GM12878 (cell line): ENCODE data around the gene TRAF7. TPM values are rescaled to one million over a fixed set of nuclear protein-coding genes. Genes with fewer than 3 reads are reported as not detected.

Experiments used
- ATAC-seq: fragments of 200-7000 bp; cut with Tn5 transposase; 3 replicates; pipeline ENCODE4 v1.9.1; 2020; ENCODE audit warnings: mild to moderate bottlenecking, moderate library complexity
- BruUV-seq: library from RNA; stranded (reverse); fragments of 400-500 nt; replicated peaks from 2 replicates; lab custom pipeline; 2021; lab: Mats Ljungman, UMichigan
- CTCF ChIA-PET: fragments of 300-600 bp; sonication (Branson Sonifier 250); formaldehyde crosslinking; extraction: SDS; loops from one replicate; lab custom pipeline; 2021; ENCODE audit warnings: inconsistent platforms; lab: Yijun Ruan, JAX
- POLR2A ChIA-PET: fragments of 350-600 bp; formaldehyde crosslinking; extraction: SDS; loops from one replicate; lab custom pipeline; 2021; ENCODE audit warnings: inconsistent platforms; lab: Charles Lee
- RAD21 ChIA-PET: fragments of 300-600 bp; sonication (Branson Sonifier 250); formaldehyde crosslinking; loops from one replicate; lab custom pipeline; 2023; ENCODE audit warnings: antibody characterized with exemption; ENCODE audit not compliant: unreplicated experiment; lab: Charles Lee
- SMC1A ChIA-PET: fragments of 300-600 bp; sonication (Branson Sonifier 250); formaldehyde crosslinking; loops from one replicate; lab custom pipeline; 2023; ENCODE audit not compliant: unreplicated experiment, uncharacterized antibody; lab: Charles Lee
- DNase-seq: peaks from one replicate; pipeline ENCODE4 v3.0.0-alpha.2; 2011; ENCODE audit warnings: low read depth, low spot score
- FAIRE-seq: peaks from 3 replicates; lab custom pipeline; 2011; peaks lifted over from hg19 to GRCh38; lab: Jason Lieb, UNC
- H2AFZ ChIP-seq: 2 replicates; pipeline ENCODE4 v1.6.0; 2011; ENCODE audit warnings: low read depth, low read length, control low read depth; ENCODE audit not compliant: control insufficient read depth
- H3K27ac ChIP-seq: 2 replicates; pipeline ENCODE4 v1.5.1; 2011; ENCODE audit warnings: control low read depth; ENCODE audit not compliant: control insufficient read depth, insufficient read depth
- H3K27me3 ChIP-seq, 2 experiments: replicated peaks in 1 of 2; 2 replicates each; pipeline versions ENCODE4 v1.6.0 to v1.6.1; 2011; ENCODE audit warnings: low read length in 1 of 2; ENCODE audit not compliant: control insufficient read depth in 2 of 2, insufficient read depth in 2 of 2
- H3K36me3 ChIP-seq, 2 experiments: 2 replicates each; pipeline ENCODE4 v1.5.1; 2011; ENCODE audit warnings: low read length in 1 of 2; ENCODE audit not compliant: control insufficient read depth in 2 of 2, insufficient read depth in 2 of 2
- H3K4me1 ChIP-seq: 2 replicates; pipeline ENCODE4 v1.6.1; 2011; ENCODE audit warnings: mild to moderate bottlenecking, low read length, moderate library complexity, mixed read lengths; ENCODE audit not compliant: control insufficient read depth, insufficient read depth
- H3K4me2 ChIP-seq: 2 replicates; pipeline ENCODE4 v1.6.0; 2011; ENCODE audit warnings: control low read depth; ENCODE audit not compliant: control insufficient read depth, insufficient read depth
- H3K4me3 ChIP-seq: fragments of 200-600 bp; sonication (generic); 2 replicates; pipeline ENCODE4 v1.5.1; 2016
- H3K79me2 ChIP-seq: 2 replicates; pipeline ENCODE4 v1.6.0; 2011; ENCODE audit warnings: low read length; ENCODE audit not compliant: control insufficient read depth, insufficient read depth
- H3K9ac ChIP-seq: 2 replicates; pipeline ENCODE4 v1.8.0; 2011; ENCODE audit warnings: low read length, control low read depth, mixed read lengths; ENCODE audit not compliant: control insufficient read depth, insufficient read depth
- H3K9me3 ChIP-seq: replicated peaks from 3 replicates; pipeline ENCODE4 v1.5.1; 2011; ENCODE audit warnings: mild to moderate bottlenecking, low read length; ENCODE audit not compliant: control insufficient read depth, insufficient read depth
- H4K20me1 ChIP-seq: 2 replicates; pipeline ENCODE4 v1.6.0; 2011; ENCODE audit not compliant: control insufficient read depth, insufficient read depth
- CREB1 ChIP-seq: IDR thresholded peaks from 2 replicates; pipeline ENCODE4 v1.6.1; 2012; ENCODE audit warnings: low read depth, mild to moderate bottlenecking, inconsistent platforms
- CTCF ChIP-seq, 3 experiments: IDR thresholded peaks in 2 of 3; conservative IDR thresholded peaks in 1 of 3; 2 replicates each; pipeline ENCODE4 v1.5.1; 2011; ENCODE audit warnings: low read depth in 3 of 3, low read length in 3 of 3, mild to moderate bottlenecking in 3 of 3, control low read depth in 2 of 3, moderate library complexity in 2 of 3, inconsistent platforms in 1 of 3, mixed read lengths in 1 of 3; ENCODE audit not compliant: control insufficient read depth in 2 of 3, insufficient read depth in 1 of 3; ENCODE audit errors: extremely low read depth in 1 of 3
- FOS ChIP-seq: IDR thresholded peaks from 3 replicates; pipeline ENCODE4 v1.6.1; 2011; ENCODE audit warnings: borderline replicate concordance; ENCODE audit not compliant: insufficient read length; ENCODE audit errors: extremely low read depth
- IRF3 ChIP-seq: fragments of 450-650 bp; IDR thresholded peaks from 2 replicates; pipeline ENCODE4 v1.6.1; 2014; ENCODE audit warnings: mild to moderate bottlenecking
- IRF5 ChIP-seq: fragments of 450-650 bp; IDR thresholded peaks from 2 replicates; pipeline ENCODE4 v1.6.1; 2017; ENCODE audit warnings: borderline replicate concordance
- PML ChIP-seq: IDR thresholded peaks from 2 replicates; pipeline ENCODE4 v1.6.1; 2012; ENCODE audit warnings: low read length, inconsistent platforms
- RAD51 ChIP-seq: fragments of 450-650 bp; IDR thresholded peaks from 2 replicates; pipeline ENCODE4 v1.6.1; 2016; ENCODE audit warnings: moderate library complexity, mild to moderate bottlenecking, inconsistent platforms
- RB1 ChIP-seq: fragments of 450-650 bp; formaldehyde crosslinking; IDR thresholded peaks from 2 replicates; pipeline ENCODE4 v1.6.1; 2017; ENCODE audit warnings: mild to moderate bottlenecking, borderline replicate concordance
- SRF ChIP-seq, 2 experiments: IDR thresholded peaks; 2 replicates each; pipeline ENCODE4 v1.6.1; 2011; ENCODE audit warnings: low read depth in 2 of 2, low read length in 2 of 2, mild to moderate bottlenecking in 1 of 2, moderate library complexity in 1 of 2
- WGBS: methylation state at CpG from one replicate; pipeline ENCODE4 v1.1.6; 2016; ENCODE audit warnings: low lambda C conversion rate; ENCODE audit not compliant: insufficient replicate concordance, insufficient coverage; ENCODE audit errors: missing lambda C conversion rate; 5-methylcytosine and 5-hydroxymethylcytosine counted together
- in situ Hi-C: fragments of 300-500 bp; cut with MboI; formaldehyde crosslinking; loops from 9 replicates; pipeline ENCODE4 v1.14.3; 2018; ENCODE audit warnings: mixed read lengths
- intact Hi-C: fragments of 100-400 bp; cut with micrococcal nuclease; formaldehyde crosslinking; loops from one replicate; pipeline ENCODE4 v1.14.2; 2022; ENCODE audit not compliant: unreplicated experiment
- polyA plus RNA-seq, 11 experiments: library from polyadenylated mRNA; depleted of rRNA in 4 of 11; unstranded in 6 of 11; stranded (reverse) in 5 of 11; fragments of >200 nt; fragmentation: Nextera tagmentation in 4 of 11; fragmentation: Illumina TruSeq in 1 of 11; extraction: Ambion mirVana in 4 of 11; extraction: Trizol in 1 of 11; gene quantifications; 1 replicate in 1 of 11; 2 replicates in 10 of 11; pipeline versions ENCODE4 v1.2.1 to v1.2.3, GENCODE V29; 2011 to 2016; ENCODE audit warnings: inconsistent platforms in 2 of 11, missing spikeins in 2 of 11, low read depth in 1 of 11
- total RNA-seq, 4 experiments: library from RNA; depleted of rRNA in 3 of 4; stranded (reverse); fragments of >200 nt in 3 of 4; fragmentation: Illumina TruSeq in 1 of 4; extraction: Trizol in 1 of 4; gene quantifications; 2 replicates each; pipeline versions ENCODE4 v1.2.1 to v1.2.3, GENCODE V29; 2013 to 2021

The TRAF7 gene
- total and polyA plus RNA-seq, 10 of the 15 experiments (the other 5 are each of a cell fraction or from before 2014, with no cell fraction given), result 0.61 to 87.0 (median 30.0) TPM

- no peak for TF ChIP-seq IRF3
Measured at GRCh38 chr16:2199095-2199494, 43.5 kb downstream of the TRAF7 start (continued).

- H3K9me3 ChIP-seq, result no peaks in the 10 kb centered on the region
- ChIA-PET CTCF (interaction anchor here (0.6 kb wide), 1 partner anchor 198 kb away, joined by 3 read pairs; no protein-coding TSS in a partner anchor), POLR2A (no interaction called here), SMC1A (no interaction called here), RAD21 (no interaction called here)
- H4K20me1 ChIP-seq, result no peaks in the 10 kb centered on the region
- no peaks in the 10 kb centered on the region for H3K36me3 ChIP-seq
- 40% methylated on average over 14 of the region's 14 CpGs for WGBS
- FAIRE-seq (no peak), ATAC-seq (no peak), DNase-seq (no peak)
- H3K79me2 ChIP-seq, result no peaks in the 10 kb centered on the region
- no peak overlapping the region for H3K27ac ChIP-seq
- H3K9ac ChIP-seq, result no peak overlapping the region
- H3K4me3 ChIP-seq, result no peak overlapping the region
- BruUV-seq, result no TSS peak
- no peak overlapping the region for H3K4me2 ChIP-seq
- H3K27me3 ChIP-seq, result peaks cover 12% of the 10 kb centered on the region in 2 experiments
- intact Hi-C loops, result no loop called here
- H2AFZ ChIP-seq, result no peak overlapping the region
- no peaks in the 10 kb centered on the region; the same call in 1 of the 2 replicates for H3K4me1 ChIP-seq
- no peak for TF ChIP-seq RB1
- TF ChIP-seq CREB1, result no peak
- TF ChIP-seq PML, result no peak
- no peak for TF ChIP-seq SRF (IDR thresholded peaks at IDR 0.05; ENCODE audit: low read depth in 2 of 2, low read length in 2 of 2)
- no peak for TF ChIP-seq RAD51
- no peak for TF ChIP-seq CTCF (IDR thresholded peaks at IDR 0.05 in 2 of 3, conservative IDR thresholded peaks at IDR 0.05 in 1 of 3; ENCODE audit: control insufficient read depth in 2 of 3, extremely low read depth in 1 of 3, insufficient read depth in 1 of 3, low read depth in 3 of 3, low read length in 3 of 3)
- no peak for TF ChIP-seq FOS
- TF ChIP-seq IRF5, result no peak
- in situ Hi-C loops, result no loop called here
Measured at GRCh38 chr16:2199621-2200139, 44.1 kb downstream of the TRAF7 start.
